Neuron (in vitro differentiated cells): ENCODE data around the gene WFIKKN2.
"Not testable (repeated sequence)": the region's sequence is repeated elsewhere in the genome, so short reads cannot be mapped to it uniquely, and the experiment has no call there.

ENCODE experiments used
- H2AFZ ChIP-seq: one replicate; pipeline ENCODE4 v1.6.1; 2013; ENCODE audit warnings: low read depth, mild to moderate bottlenecking, inconsistent platforms, low read length, moderate library complexity
- H3K27me3 ChIP-seq: one replicate; pipeline ENCODE4 v1.6.1; 2013; ENCODE audit warnings: low read length; ENCODE audit not compliant: insufficient read depth
- H3K36me3 ChIP-seq: one replicate; pipeline ENCODE4 v1.6.1; 2013; ENCODE audit warnings: low read length; ENCODE audit not compliant: insufficient read depth
- H3K4me1 ChIP-seq: one replicate; pipeline ENCODE4 v1.6.1; 2013; ENCODE audit warnings: low read length; ENCODE audit not compliant: insufficient read depth
- H3K4me3 ChIP-seq: 2 replicates; pipeline ENCODE4 v1.5.1; 2013; ENCODE audit warnings: mild to moderate bottlenecking, low read length, moderate library complexity
- H3K9me3 ChIP-seq: one replicate; pipeline ENCODE4 v1.6.1; 2013; ENCODE audit warnings: low read length

The WFIKKN2 gene

GRCh38 chr17:50856431-50856830 lies 21.0 kb downstream of the WFIKKN2 start:
- Histone ChIP-seq H3K4me1 (peaks cover 4% of the 10 kb centered on the region), H3K27me3 (no peaks in the 10 kb centered on the region), H3K4me3 (no peak overlapping the region), H3K9me3 (no peaks in the 10 kb centered on the region), H3K36me3 (peaks cover 2% of the 10 kb centered on the region), H2AFZ (no peak overlapping the region)

GRCh38 chr17:50858486-50859225 lies 23.3 kb downstream of the WFIKKN2 start:
- Histone ChIP-seq H2AFZ (no peak overlapping the region), H3K9me3 (no peaks in the 10 kb centered on the region), H3K4me1 (peaks cover 11% of the 10 kb centered on the region), H3K36me3 (peaks cover 23% of the 10 kb centered on the region), H3K27me3 (no peaks in the 10 kb centered on the region), H3K4me3 (no peak overlapping the region)

DNA sequence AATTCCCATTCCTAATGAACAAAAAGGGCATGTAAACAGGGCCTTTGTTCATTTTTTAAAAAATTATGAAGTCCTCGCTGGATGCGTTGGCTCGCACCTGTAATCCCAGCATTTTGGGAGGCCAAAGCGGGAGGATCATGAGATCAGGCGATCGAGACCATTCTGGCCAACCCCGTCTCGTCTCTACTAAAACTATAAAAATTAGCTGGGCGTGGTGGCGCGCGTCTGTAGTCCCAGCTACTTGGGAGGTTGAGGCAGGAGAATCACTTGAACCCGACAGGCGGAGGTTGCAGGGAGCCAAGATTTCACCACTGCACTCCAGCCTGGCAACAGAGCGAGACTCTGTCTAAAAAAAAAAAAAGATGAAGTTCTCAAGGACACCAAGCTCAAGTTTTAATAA lies 24.3 kb downstream of the WFIKKN2 start:
- not testable (repeated sequence) for H3K9me3 ChIP-seq, H2AFZ ChIP-seq, H3K27me3 ChIP-seq, H3K4me3 ChIP-seq
- Histone ChIP-seq H3K36me3 (peaks cover 25% of the 10 kb centered on the region), H3K4me1 (peaks cover 17% of the 10 kb centered on the region)

DNA sequence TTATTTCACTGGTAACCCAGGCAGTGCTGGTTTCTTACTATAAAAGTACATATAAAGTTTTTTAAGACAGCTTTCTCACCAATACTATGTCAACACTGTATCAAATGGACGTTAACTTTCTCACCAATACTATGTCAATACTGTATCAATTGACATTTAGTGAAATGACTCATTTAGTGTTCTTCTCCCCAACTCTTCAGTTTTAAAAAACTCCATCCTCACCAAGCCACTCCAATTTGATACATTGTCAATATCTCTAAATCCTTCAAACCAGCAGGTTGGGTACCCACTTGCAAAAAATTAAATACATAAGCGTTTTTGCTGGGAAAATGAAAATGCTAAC lies 25.9 kb downstream of the WFIKKN2 start:
- Histone ChIP-seq H3K36me3 (peaks cover 25% of the 10 kb centered on the region), H3K27me3 (no peaks in the 10 kb centered on the region), H3K4me3 (no peak overlapping the region), H3K9me3 (no peaks in the 10 kb centered on the region), H3K4me1 (peaks cover 17% of the 10 kb centered on the region), H2AFZ (no peak overlapping the region)

- no peaks in the 10 kb centered on the region for H3K27me3 ChIP-seq
- peaks cover 25% of the 10 kb centered on the region for H3K36me3 ChIP-seq
- no peak overlapping the region for H3K4me3 ChIP-seq
- H3K4me1 ChIP-seq: peaks cover 17% of the 10 kb centered on the region
- no peak overlapping the region for H2AFZ ChIP-seq
- H3K9me3 ChIP-seq: no peaks in the 10 kb centered on the region
These were observed 26.6 kb downstream of the WFIKKN2 start for GRCh38 chr17:50861822-50862528.

DNA sequence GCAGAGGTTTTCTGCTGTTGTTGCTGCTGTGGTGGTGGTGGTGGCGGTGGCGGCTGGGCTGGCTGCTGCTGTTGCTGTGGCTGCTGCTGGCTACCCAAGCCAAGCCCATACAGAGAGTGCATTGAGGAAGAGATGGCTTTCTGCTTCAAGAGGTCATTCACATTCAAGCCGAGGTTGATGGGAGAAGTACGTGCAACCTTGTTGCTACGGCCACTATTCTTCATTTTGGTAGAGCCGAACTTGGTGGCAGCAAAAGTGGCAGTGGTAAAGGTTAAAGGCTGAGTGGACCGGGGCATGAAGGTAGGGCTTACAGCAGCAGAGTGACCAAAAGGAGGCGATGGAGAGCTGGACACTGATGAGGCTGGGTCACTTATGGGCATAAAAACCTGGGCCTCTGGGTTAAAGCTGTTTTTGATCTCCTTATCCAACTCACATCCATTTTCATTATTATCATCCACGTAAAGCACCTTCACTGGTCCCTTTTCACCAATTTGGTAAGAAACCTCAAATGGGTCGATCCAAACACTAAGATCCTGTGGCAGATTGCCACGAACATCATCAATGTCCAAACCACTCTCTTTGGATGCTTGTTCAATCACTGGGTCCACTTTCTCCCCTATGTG lies 27.9 kb downstream of the WFIKKN2 start:
- Histone ChIP-seq H3K36me3 (peaks cover 25% of the 10 kb centered on the region), H3K4me1 (peaks cover 18% of the 10 kb centered on the region), H3K27me3 (no peaks in the 10 kb centered on the region), H3K9me3 (no peaks in the 10 kb centered on the region), H2AFZ (no peak overlapping the region), H3K4me3 (peak overlapping the region; percentile 93)

- H3K9me3 ChIP-seq: no peaks in the 10 kb centered on the region
- H2AFZ ChIP-seq: no peak overlapping the region
- peaks cover 25% of the 10 kb centered on the region for H3K36me3 ChIP-seq
- H3K27me3 ChIP-seq: no peaks in the 10 kb centered on the region
- peaks cover 23% of the 10 kb centered on the region for H3K4me1 ChIP-seq
- peak overlapping the region; percentile 93 for H3K4me3 ChIP-seq
These were observed 28.5 kb downstream of the WFIKKN2 start for GRCh38 chr17:50863931-50864330.

- peaks cover 25% of the 10 kb centered on the region for H3K36me3 ChIP-seq
- H3K27me3 ChIP-seq: no peaks in the 10 kb centered on the region
- H2AFZ ChIP-seq: no peak overlapping the region
- H3K9me3 ChIP-seq: no peaks in the 10 kb centered on the region
- H3K4me1 ChIP-seq: peaks cover 23% of the 10 kb centered on the region
- H3K4me3 ChIP-seq: peak overlapping the region; percentile 93
These were observed 29.3 kb downstream of the WFIKKN2 start for GRCh38 chr17:50864747-50865059.

GRCh38 chr17:50865060-50865867 lies 29.9 kb downstream of the WFIKKN2 start:
- H3K9me3 ChIP-seq: no peaks in the 10 kb centered on the region
- H2AFZ ChIP-seq: no peak overlapping the region
- peaks cover 25% of the 10 kb centered on the region for H3K36me3 ChIP-seq
- no peaks in the 10 kb centered on the region for H3K27me3 ChIP-seq
- H3K4me1 ChIP-seq: peaks cover 23% of the 10 kb centered on the region
- H3K4me3 ChIP-seq: peak overlapping the region; percentile 93

- no peak overlapping the region for H2AFZ ChIP-seq
These were observed 30.5 kb downstream of the WFIKKN2 start for GRCh38 chr17:50865868-50866260.

GRCh38 chr17:50866261-50866949 lies 31.0 kb downstream of the WFIKKN2 start, which contains the start of gene TOB1:
TOB1 (minus strand) TSS chr17:50866354; CDS start chr17:50864017, 2,337 bp downstream.
- H3K9me3 ChIP-seq: no peaks in the 10 kb centered on the region
- peak within 1 kb of the TSS; percentile 93 for H3K4me3 ChIP-seq
- peaks cover 23% of the 10 kb centered on the region for H3K4me1 ChIP-seq
- peaks cover 23% of the 10 kb centered on the region for H3K36me3 ChIP-seq
- H2AFZ ChIP-seq: no peak within 1 kb of the TSS
- H3K27me3 ChIP-seq: no peaks in the 10 kb centered on the region

More at GRCh38 chr17:50865868-50866260, 30.5 kb downstream of the WFIKKN2 start:
- Histone ChIP-seq H3K9me3 (no peaks in the 10 kb centered on the region), H3K4me3 (peak overlapping the region; percentile 93), H3K4me1 (peaks cover 23% of the 10 kb centered on the region), H3K36me3 (peaks cover 25% of the 10 kb centered on the region), H3K27me3 (no peaks in the 10 kb centered on the region)

- Histone ChIP-seq H2AFZ (no peak overlapping the region), H3K9me3 (no peaks in the 10 kb centered on the region), H3K36me3 (peaks cover 18% of the 10 kb centered on the region), H3K4me3 (peak overlapping the region; percentile 56), H3K27me3 (no peaks in the 10 kb centered on the region), H3K4me1 (peaks cover 23% of the 10 kb centered on the region)
These were observed 31.6 kb downstream of the WFIKKN2 start for GRCh38 chr17:50866950-50867362.
